Measurements from ENCODE around the gene ERBB4. TPM values are rescaled to one million over a fixed set of nuclear protein-coding genes. Genes with fewer than 3 reads are reported as not detected.

The ERBB4 gene
- total and polyA plus RNA-seq, 2 of the 8 experiments (the other 6 are each of a cell fraction or from before 2014, with no cell fraction given): 0.34 to 1.3 TPM

- Histone ChIP-seq H3K23me2 (ENCODE audit: low read depth, low read length) (no peaks in the 10 kb centered on the region), H3K9me3 (ENCODE audit: insufficient read depth in 2 of 2, low read depth in 1 of 2, low read length in 1 of 2) (no peaks in the 10 kb centered on the region), H2BK15ac (ENCODE audit: low read length) (no peak overlapping the region), H2AK5ac (ENCODE audit: low read depth, low read length) (no peak overlapping the region), H3K4me2 (ENCODE audit: insufficient read depth in 1 of 2, low read depth in 2 of 2, low read length in 2 of 2) (no peak overlapping the region), H2BK5ac (ENCODE audit: low read depth, low read length) (no peak overlapping the region), H4K8ac (ENCODE audit: extremely low read depth, insufficient read depth, low read length) (no peak overlapping the region), H2BK120ac (replicated peaks; ENCODE audit: low read depth, low read length) (no peak overlapping the region), H3K27ac (ENCODE audit: low read depth, low read length) (no peak overlapping the region), H3K9ac (replicated peaks in 1 of 4; ENCODE audit: extremely low read depth in 1 of 4, low read depth in 3 of 4, low read length in 3 of 4) (no peak overlapping the region), H3K27me3 (replicated peaks in 1 of 4; ENCODE audit: control insufficient read depth in 3 of 4, extremely low read depth in 1 of 4, insufficient read depth in 3 of 4, low read length in 3 of 4) (no peaks in the 10 kb centered on the region), H2AFZ (ENCODE audit: low read length) (no peak overlapping the region), H3K18ac (ENCODE audit: extremely low read depth, low read length) (no peak overlapping the region), H3K4me1 (replicated peaks in 1 of 4; ENCODE audit: control insufficient read depth in 3 of 4, insufficient read depth in 4 of 4, low read length in 3 of 4) (no peaks in the 10 kb centered on the region), H3K56ac (replicated peaks; ENCODE audit: insufficient read length, low read depth, low read length) (no peak overlapping the region), H2BK20ac (ENCODE audit: low read length) (no peak overlapping the region), H4K20me1 (replicated peaks in 1 of 2; ENCODE audit: control insufficient read depth in 1 of 2, insufficient read depth in 2 of 2, low read length in 2 of 2) (no peaks in the 10 kb centered on the region), H2BK12ac (ENCODE audit: low read depth, low read length) (no peak overlapping the region), H3K4ac (replicated peaks; ENCODE audit: insufficient read length, low read depth, low read length) (no peak overlapping the region), H3K79me1 (ENCODE audit: low read depth, low read length) (no peaks in the 10 kb centered on the region), H3K36me3 (ENCODE audit: control insufficient read depth in 2 of 4, insufficient read depth in 4 of 4, low read length in 3 of 4) (no peaks in the 10 kb centered on the region), H3K23ac (ENCODE audit: insufficient read length) (no peak overlapping the region), H3K14ac (ENCODE audit: insufficient read length) (no peak overlapping the region), H3K4me3 (ENCODE audit: extremely low read depth in 1 of 4, insufficient read depth in 2 of 4, low read depth in 3 of 4, low read length in 4 of 4) (no peak overlapping the region), H4K5ac (ENCODE audit: insufficient read length, low read depth, low read length) (no peak overlapping the region), H3K79me2 (ENCODE audit: control insufficient read depth in 1 of 2, insufficient read depth in 2 of 2, low read length in 2 of 2) (no peaks in the 10 kb centered on the region), H4K91ac (replicated peaks; ENCODE audit: insufficient read length, low read length) (no peak overlapping the region)
- FAIRE-seq (no peak), DNase-seq (ENCODE audit: low read depth in 1 of 2, low spot score in 2 of 2) (no peak)
- WGBS, 2 experiments (ENCODE audit: extremely low coverage in 1 of 2, insufficient coverage in 1 of 2, insufficient read length in 1 of 2, insufficient replicate concordance in 2 of 2, low coverage in 1 of 2, low lambda C conversion rate in 2 of 2, missing lambda C conversion rate in 1 of 2): 87% methylated on average over 4 of the region's 4 CpGs; no CpG with 5 or more reads in 1 of the 2 experiments
- POLR2A ChIA-PET (ENCODE audit: partially characterized antibody): no interaction called here
- CTCF ChIA-PET (ENCODE audit: partially characterized antibody): interaction anchor here (0.9 kb wide), 1 partner anchor 185 kb away, joined by 3 read pairs; no protein-coding TSS in a partner anchor
- no peak for TF ChIP-seq CTBP2 (IDR thresholded peaks at IDR 0.05; ENCODE audit: borderline replicate concordance, insufficient read depth, insufficient read length, low read length)
- no peak for TF ChIP-seq KDM5A (IDR thresholded peaks at IDR 0.05; ENCODE audit: low read length)
- TF ChIP-seq, protein P1, sequence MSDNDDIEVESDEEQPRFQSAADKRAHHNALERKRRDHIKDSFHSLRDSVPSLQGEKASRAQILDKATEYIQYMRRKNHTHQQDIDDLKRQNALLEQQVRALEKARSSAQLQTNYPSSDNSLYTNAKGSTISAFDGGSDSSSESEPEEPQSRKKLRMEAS (IDR thresholded peaks at IDR 0.05): no peak
- TF ChIP-seq ATF2 (IDR thresholded peaks at IDR 0.05; ENCODE audit: low read length): no peak
Measured at GRCh38 chr2:211930331-211930730, 608.3 kb downstream of the ERBB4 start.
